ENCODE measurements around the gene EGFR.

EGFR gene

DNA sequence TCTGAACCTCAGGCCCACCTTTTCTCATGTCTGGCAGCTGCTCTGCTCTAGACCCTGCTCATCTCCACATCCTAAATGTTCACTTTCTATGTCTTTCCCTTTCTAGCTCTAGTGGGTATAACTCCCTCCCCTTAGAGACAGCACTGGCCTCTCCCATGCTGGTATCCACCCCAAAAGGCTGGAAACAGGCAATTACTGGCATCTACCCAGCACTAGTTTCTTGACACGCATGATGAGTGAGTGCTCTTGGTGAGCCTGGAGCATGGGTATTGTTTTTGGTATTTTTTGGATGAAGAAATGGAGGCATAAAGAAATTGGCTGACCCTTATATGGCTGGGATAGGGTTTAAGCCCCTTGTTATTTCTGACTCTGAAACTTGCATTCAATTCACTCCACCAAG is 156.0 kb downstream of the EGFR start:
- ChIA-PET POLR2A (no interaction called here), CTCF (interaction anchor here (1.0 to 1.5 kb wide), 2 partner anchors 14 to 17 kb away, joined by 3 to 4 read pairs; no protein-coding TSS in a partner anchor)
- TF ChIP-seq, protein P1, sequence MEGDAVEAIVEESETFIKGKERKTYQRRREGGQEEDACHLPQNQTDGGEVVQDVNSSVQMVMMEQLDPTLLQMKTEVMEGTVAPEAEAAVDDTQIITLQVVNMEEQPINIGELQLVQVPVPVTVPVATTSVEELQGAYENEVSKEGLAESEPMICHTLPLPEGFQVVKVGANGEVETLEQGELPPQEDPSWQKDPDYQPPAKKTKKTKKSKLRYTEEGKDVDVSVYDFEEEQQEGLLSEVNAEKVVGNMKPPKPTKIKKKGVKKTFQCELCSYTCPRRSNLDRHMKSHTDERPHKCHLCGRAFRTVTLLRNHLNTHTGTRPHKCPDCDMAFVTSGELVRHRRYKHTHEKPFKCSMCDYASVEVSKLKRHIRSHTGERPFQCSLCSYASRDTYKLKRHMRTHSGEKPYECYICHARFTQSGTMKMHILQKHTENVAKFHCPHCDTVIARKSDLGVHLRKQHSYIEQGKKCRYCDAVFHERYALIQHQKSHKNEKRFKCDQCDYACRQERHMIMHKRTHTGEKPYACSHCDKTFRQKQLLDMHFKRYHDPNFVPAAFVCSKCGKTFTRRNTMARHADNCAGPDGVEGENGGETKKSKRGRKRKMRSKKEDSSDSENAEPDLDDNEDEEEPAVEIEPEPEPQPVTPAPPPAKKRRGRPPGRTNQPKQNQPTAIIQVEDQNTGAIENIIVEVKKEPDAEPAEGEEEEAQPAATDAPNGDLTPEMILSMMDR (IDR thresholded peaks at IDR 0.05; ENCODE audit: insufficient read depth, low read length, missing control alignments) = no peak

DNA sequence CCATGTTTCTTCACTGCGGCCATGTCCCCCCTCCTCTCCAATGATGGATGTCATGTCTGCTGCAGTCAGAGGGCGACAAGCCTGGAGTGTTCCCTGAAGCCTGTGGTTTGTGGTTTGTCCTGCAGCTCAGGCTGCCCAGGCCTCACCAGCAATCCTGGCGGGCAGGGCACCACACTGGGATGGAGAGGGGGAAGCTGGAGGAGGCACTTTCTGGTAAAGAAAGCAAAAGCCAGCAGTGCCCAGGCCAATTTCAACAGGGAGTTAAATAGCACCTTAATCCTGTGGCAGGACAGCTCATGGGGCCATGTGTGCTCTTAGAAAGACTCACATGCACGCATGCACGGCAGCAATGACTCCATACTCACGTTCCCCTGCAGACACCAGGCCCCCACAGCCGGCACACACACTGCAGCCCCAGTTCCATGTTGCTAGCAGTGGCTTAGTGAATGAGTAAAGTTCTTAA is 158.3 kb downstream of the EGFR start:
- ChIA-PET POLR2A (interaction anchor here (0.7 kb wide), 1 partner anchor 46 kb away, joined by 3 read pairs; no protein-coding TSS in a partner anchor), CTCF (interaction anchor here (0.6 to 1.7 kb wide), 3 partner anchors 11 to 403 kb away, joined by 3 to 4 read pairs (median 4); no protein-coding TSS in a partner anchor)
- no peak overlapping the region for H3K4me3 ChIP-seq (ENCODE audit: low read depth, low read length)
- TF ChIP-seq, protein P1 (IDR thresholded peaks at IDR 0.05; ENCODE audit: insufficient read depth, low read length, missing control alignments) = no peak
- no peak for DNase-seq (ENCODE audit: low read depth, low spot score)

More for the DNA sequence above, 156.0 kb downstream of the EGFR start:
- no peak for DNase-seq (ENCODE audit: low read depth, low spot score)
- no peak overlapping the region for H3K4me3 ChIP-seq (ENCODE audit: low read depth, low read length)

DNA sequence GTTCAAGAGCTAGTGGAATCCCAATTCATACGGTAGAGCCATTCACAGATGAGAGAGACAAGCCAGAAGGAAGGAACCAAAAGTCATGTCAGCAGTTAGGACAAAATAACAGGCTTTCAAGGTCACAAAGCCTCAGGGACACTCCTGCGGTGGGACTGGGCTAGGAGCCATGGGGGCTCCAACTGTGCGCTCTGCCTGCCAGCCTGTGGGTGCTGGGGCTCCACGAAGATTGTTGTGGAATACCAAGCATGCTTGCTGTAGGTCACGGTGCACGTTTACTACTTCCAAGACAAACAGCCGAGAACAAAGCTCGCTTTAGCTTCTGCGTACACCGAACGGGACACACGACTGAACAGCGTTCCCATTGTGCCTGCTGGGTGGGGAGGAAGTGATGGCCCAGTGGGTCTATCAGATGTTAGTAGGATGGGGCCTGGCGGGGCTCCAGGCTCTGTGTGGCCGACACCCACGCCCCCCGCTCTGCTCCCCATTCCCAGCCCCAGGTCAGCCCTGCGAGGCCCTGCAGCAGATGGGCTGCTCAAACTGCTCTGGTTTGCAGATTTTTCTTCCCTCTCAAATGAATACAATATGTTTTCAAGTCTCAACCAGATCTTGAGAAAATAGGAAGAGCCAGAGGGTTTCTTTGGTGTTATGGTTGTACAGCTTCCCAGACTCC is 158.9 kb downstream of the EGFR start:
- ChIA-PET CTCF (no interaction called here), POLR2A (interaction anchor here (0.7 kb wide), 1 partner anchor 46 kb away, joined by 3 read pairs; no protein-coding TSS in a partner anchor)
- TF ChIP-seq, protein P1 (IDR thresholded peaks at IDR 0.05; ENCODE audit: insufficient read depth, low read length, missing control alignments) = no peak
- no peak overlapping the region for H3K4me3 ChIP-seq (ENCODE audit: low read depth, low read length)
- no peak for DNase-seq (ENCODE audit: low read depth, low spot score)

DNA sequence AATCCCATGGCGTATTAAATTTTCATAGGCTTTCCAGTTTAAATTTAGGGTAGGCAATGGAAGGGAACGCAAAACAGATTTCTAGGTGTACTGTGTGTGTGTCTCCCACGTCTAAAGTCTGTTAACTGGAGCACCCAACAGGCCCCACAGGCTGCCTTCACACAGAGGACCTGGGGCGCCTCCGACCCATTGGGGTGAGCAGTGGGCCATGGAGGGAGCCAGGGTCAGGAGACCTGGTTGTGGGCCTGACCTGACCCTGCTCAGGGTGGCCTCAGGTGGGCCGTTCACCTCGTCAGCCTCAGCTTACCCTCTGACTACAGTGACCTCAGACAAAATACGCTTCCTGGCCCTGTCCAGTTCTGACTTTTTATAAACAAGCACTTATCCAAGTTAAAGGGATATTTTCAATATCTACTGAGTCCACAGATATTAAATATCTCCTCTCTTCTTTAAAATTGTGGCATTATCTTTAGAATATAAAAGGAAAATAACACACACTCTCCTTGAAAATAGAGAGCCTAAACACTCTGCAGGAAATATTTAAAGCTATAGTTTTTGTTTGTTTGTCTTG is 159.6 kb downstream of the EGFR start:
- CTCF ChIA-PET = no interaction called here
- TF ChIP-seq, protein P1 (IDR thresholded peaks at IDR 0.05; ENCODE audit: insufficient read depth, low read length, missing control alignments) = no peak
- no peak overlapping the region for H3K4me3 ChIP-seq (ENCODE audit: low read depth, low read length)
- no peak for DNase-seq (ENCODE audit: low read depth, low spot score)
- POLR2A ChIA-PET = no interaction called here

DNA sequence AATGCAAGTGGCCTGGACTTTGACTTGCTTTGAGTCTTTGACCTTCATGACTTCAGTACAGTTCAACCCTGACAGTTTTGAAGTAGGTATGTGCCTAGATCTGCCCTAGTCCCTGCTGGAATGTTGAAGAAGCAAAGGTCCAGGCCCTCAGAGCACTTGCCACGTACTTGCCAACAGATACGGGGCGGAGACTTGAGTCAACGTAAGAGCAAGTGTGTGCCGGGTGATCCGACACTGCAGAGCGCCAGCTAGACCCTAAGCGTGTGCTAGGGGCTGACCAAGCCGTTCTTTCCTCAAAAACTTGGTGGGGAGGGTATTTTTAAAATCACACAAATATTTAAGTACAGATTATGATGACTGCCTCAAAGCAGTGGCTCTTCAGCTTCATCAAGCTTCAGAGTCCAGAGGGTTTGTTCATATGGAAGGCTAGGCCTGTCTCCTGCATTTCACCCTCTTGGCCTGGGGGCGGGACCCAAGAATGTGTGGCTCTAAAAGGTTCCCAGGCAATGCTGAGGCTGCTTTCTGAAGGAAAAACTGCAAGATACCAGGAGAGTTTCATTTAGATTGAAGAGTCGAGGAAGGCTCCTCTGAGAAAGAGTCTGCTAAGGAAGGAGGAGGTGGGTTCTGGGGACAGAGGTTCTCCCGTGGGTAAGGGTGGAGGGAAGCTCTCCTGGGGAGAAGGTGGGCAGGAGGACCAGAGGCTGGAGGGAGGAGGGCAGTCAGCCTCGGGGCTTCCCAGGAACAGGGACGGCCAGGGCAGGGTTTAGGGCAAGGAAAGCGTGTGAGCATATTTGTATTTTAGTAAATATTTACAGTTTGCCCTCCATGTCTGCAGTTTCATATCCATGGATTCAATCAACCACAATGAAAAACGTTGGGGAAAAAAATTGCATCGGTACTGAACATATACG is 160.3 kb downstream of the EGFR start:
- POLR2A ChIA-PET = no interaction called here
- H3K4me3 ChIP-seq (ENCODE audit: low read depth, low read length) = no peak overlapping the region
- DNase-seq (ENCODE audit: low read depth, low spot score) = no peak
- CTCF ChIA-PET = no interaction called here
- TF ChIP-seq, protein P1 (IDR thresholded peaks at IDR 0.05; ENCODE audit: insufficient read depth, low read length, missing control alignments) = no peak
